ENCODE measurements around the gene UCMA.

The UCMA gene

GRCh38 chr10:13222151-13222550 lies 12.0 kb downstream of the UCMA start:
- TF ChIP-seq CTCF (IDR thresholded peaks at IDR 0.05; ENCODE audit: borderline replicate concordance, insufficient read depth, low read depth, low read length), result no peak
- H3K4me3 ChIP-seq (ENCODE audit: low read depth, low read length), result no peak overlapping the region

- TF ChIP-seq CTCF (IDR thresholded peaks at IDR 0.05; ENCODE audit: borderline replicate concordance, insufficient read depth, low read depth, low read length), result no peak
- no peak overlapping the region for H3K4me3 ChIP-seq (ENCODE audit: low read depth, low read length)
Measured at GRCh38 chr10:13221572-13221971, 12.6 kb downstream of the UCMA start.

DNA sequence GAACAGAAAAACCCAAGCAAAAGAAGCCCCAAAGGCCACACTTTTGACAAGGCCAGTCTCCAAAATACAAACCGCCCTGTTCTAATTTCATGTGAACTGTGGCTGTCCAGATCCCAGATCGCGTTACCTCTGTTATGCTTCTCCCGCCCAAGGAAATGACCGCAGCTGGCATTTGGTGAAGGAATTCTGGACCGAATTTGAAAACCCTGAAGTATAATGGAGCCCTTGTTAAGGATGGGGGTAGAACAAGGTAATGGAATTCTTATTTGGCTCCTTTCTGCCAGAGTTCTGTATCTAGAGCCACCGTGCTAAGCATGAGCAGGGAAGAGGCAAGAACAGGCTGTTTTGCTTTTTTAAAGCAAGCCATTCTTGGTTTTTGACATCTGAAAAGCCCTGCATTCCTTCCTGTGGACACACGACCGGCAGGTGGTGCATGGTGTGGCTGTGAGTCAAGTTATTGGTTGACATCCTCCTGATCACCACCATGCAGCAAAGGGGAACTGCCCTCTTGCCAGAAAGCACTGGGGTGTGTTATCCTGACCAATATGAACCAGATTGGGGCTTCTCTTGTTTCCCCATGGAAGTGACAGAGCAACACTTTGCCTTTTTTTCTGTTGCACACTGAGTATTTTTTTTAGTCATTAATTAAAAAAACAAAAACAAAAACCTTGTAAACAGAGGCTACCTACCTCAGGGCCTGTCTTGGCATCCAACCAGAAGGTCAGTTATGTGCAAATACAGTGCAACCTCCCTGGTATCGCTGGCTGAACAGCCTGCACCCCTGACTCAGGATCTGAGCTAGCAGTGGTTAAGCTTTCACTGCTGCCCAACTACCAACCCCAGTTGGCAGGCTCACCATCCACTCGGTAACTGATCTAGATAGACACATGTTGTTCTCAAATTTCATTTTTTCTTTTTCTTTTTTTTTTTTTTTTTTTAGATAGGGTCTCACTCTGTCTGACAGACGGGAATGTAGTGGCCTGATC lies 14.2 kb downstream of the UCMA start:
- peak; percentile 37; the same call in 1 of the 2 replicates for TF ChIP-seq CTCF (IDR thresholded peaks at IDR 0.05; ENCODE audit: borderline replicate concordance, insufficient read depth, low read depth, low read length)
- H3K4me3 ChIP-seq (ENCODE audit: low read depth, low read length), result no peak overlapping the region

DNA sequence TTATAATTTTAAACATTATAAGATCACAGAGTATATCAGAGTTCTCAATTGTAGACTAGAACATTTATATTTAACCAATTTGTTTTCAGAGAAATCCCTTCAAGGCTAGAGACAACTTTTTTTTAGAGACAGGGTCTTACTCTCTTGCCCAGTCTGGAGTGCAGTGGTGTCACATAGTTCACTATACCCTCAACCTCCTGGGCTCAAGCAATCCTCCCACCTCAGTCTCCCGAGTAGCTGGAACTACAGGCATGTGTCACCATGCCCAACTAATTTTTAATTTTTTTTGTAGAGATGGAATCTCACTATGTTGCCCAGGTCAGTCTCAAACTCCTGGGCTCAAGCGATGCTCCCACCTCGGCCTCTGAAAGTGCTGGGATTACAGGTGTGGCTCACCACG lies 15.3 kb downstream of the UCMA start:
- H3K4me3 ChIP-seq (ENCODE audit: low read depth, low read length), result no peak overlapping the region
- no peak for TF ChIP-seq CTCF (IDR thresholded peaks at IDR 0.05; ENCODE audit: borderline replicate concordance, insufficient read depth, low read depth, low read length)

DNA sequence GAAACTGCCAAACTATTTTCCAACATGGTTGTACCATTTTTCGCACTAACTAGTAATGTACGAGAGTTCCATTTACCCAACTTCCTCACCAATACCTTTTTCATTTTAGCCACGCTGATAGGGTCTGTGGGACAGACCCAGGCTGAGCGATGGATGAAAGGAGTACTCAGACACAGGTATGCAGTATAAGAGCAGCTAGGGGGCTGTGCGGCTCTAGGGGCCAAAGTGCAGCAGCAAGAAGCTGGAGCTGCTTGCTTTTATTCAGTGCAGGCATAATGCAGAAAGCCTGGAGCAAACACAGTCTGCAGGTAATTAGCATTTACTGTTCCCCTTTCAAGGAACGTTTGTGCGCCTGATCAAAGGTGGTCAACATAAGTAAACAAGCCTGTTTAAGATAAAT lies 21.0 kb downstream of the UCMA start:
- no peak overlapping the region for H3K4me3 ChIP-seq (ENCODE audit: low read depth, low read length)
- TF ChIP-seq CTCF (IDR thresholded peaks at IDR 0.05; ENCODE audit: borderline replicate concordance, insufficient read depth, low read depth, low read length), result no peak

DNA sequence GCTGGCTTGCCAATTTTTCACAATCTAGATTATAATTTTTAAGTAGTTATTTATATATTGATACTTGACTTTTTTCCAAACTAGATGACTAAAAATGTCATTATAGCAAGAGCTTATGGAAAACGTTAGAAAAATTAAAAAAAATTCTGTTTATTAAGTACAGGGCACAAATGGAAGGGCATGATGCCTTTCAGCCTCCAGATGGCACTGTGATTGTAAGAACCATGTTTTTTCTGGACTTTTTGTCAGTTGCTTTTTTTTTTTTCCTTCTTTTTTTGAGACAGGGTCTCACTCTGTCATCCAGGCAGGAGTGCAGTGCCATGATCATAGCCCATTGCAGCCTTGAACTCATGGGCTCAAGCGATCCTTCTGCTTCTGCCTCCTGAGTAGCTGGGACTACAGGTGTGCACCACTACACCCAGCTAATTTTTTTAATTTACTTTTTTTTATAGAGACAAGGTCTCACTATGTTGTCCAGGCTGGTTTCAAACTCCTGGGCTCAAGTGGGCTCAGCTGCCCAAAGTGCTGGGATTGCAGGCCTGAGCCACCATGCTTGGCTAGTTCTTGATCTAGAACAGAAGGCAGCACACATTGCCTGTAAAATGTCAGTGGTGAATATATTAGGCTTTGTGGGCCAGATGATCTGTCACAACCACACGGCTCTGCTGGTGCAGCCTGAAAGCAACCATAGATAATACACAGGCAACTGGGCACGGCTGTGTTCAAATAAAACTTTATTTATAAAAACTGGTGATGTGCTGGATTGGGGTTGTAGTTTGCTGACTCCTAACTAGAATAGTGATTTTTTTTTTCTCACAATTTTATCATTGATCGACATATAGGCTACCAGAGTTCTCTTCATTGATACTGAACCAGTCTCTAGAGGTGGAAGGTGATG lies 27.4 kb downstream of the UCMA start:
- TF ChIP-seq CTCF (IDR thresholded peaks at IDR 0.05; ENCODE audit: borderline replicate concordance, insufficient read depth, low read depth, low read length), result peak; percentile 27; the same call in 1 of the 2 replicates
- no peak overlapping the region for H3K4me3 ChIP-seq (ENCODE audit: low read depth, low read length)

All from GM12875 (cell line).